Panc1 (cell line): ENCODE results near the gene LCORL. TPM values are rescaled to one million over a fixed set of nuclear protein-coding genes. Genes with fewer than 3 reads are reported as not detected.

Experiments used
- ATAC-seq: fragments of 200-7000 bp; cut with Tn5 transposase; 2 replicates; pipeline ENCODE4 v1.9.1; 2020; ENCODE audit warnings: mild to moderate bottlenecking, moderate library complexity
- BruUV-seq: library from RNA; stranded (reverse); fragments of 400-500 nt; replicated peaks from 2 replicates; lab custom pipeline; 2021; lab: Mats Ljungman, UMichigan
- CTCF ChIA-PET: fragments of 300-600 bp; sonication (Branson Sonifier 250); formaldehyde crosslinking; loops from one replicate; lab custom pipeline; 2022; ENCODE audit warnings: antibody characterized with exemption; lab: Charles Lee
- POLR2A ChIA-PET: fragments of 300-600 bp; sonication (Branson Sonifier 250); formaldehyde crosslinking; loops from one replicate; lab custom pipeline; 2022; ENCODE audit warnings: antibody characterized with exemption; lab: Charles Lee
- DNase-seq: peaks from one replicate; pipeline ENCODE4 v3.0.0-alpha.2; 2010; ENCODE audit warnings: low read depth, low spot score
- H3K27ac ChIP-seq: 2 replicates; pipeline ENCODE4 v1.5.1; 2011; ENCODE audit warnings: mild to moderate bottlenecking, low read length, inconsistent platforms
- H3K27me3 ChIP-seq: fragments of 200-500 bp; sonication (Bioruptor generic); 2 replicates; pipeline ENCODE4 v1.6.0; 2014; ENCODE audit warnings: low read length, inconsistent platforms; ENCODE audit not compliant: control insufficient read depth, insufficient read depth
- H3K36me3 ChIP-seq: fragments of 200-500 bp; sonication (Bioruptor generic); 2 replicates; pipeline ENCODE4 v1.5.1; 2014; ENCODE audit warnings: inconsistent platforms, mild to moderate bottlenecking, low read length, moderate library complexity; ENCODE audit not compliant: control insufficient read depth, insufficient read depth
- H3K4me1 ChIP-seq: 2 replicates; pipeline ENCODE4 v1.5.1; 2011; ENCODE audit warnings: inconsistent platforms, mild to moderate bottlenecking, low read length, moderate library complexity; ENCODE audit not compliant: control insufficient read depth, insufficient read depth
- H3K4me3 ChIP-seq, 2 experiments: 2 replicates each; pipeline ENCODE4 v1.5.1; 2011 to 2012; ENCODE audit warnings: low read depth in 2 of 2, low read length in 2 of 2, mild to moderate bottlenecking in 2 of 2, inconsistent platforms in 1 of 2, moderate library complexity in 1 of 2
- H3K9me3 ChIP-seq: fragments of 200-500 bp; sonication (Bioruptor generic); 2 replicates; pipeline ENCODE4 v1.5.1; 2014; ENCODE audit warnings: low read depth, mild to moderate bottlenecking, inconsistent platforms, low read length, moderate library complexity; ENCODE audit not compliant: control insufficient read depth, insufficient read depth
- POLR2AphosphoS5 ChIP-seq: IDR thresholded peaks from 2 replicates; pipeline ENCODE4 v1.6.1; 2012; ENCODE audit warnings: mild to moderate bottlenecking, low read depth, low read length, moderate library complexity
- SIN3A ChIP-seq: IDR thresholded peaks from 2 replicates; pipeline ENCODE4 v1.6.1; 2012; ENCODE audit warnings: low read depth, mild to moderate bottlenecking, low read length, moderate library complexity, borderline replicate concordance; ENCODE audit not compliant: insufficient read depth
- TCF7L2 ChIP-seq: IDR thresholded peaks from 2 replicates; pipeline ENCODE4 v1.6.1; 2011; ENCODE audit warnings: mild to moderate bottlenecking, low read depth, low read length, inconsistent platforms
- in situ Hi-C: cut with HindIII; loops from 2 replicates; pipeline ENCODE4 v1.10.0; 2016; ENCODE audit warnings: low sequenced_read_pairs, low pct_unique_long_range_greater_than_20kb
- intact Hi-C: fragments of 100-400 bp; cut with micrococcal nuclease; formaldehyde crosslinking; loops from one replicate; pipeline ENCODE4 v1.10.0; 2022; ENCODE audit not compliant: unreplicated experiment
- total RNA-seq: library from RNA; stranded (reverse); gene quantifications from one replicate; pipeline ENCODE4 v1.2.1, GENCODE V29; 2021; ENCODE audit not compliant: unreplicated experiment
- TF ChIP-seq, protein P1 (sequence below): fragments of 450-650 bp; IDR thresholded peaks from 2 replicates; pipeline ENCODE4 v1.5.1; 2017; ENCODE audit warnings: mild to moderate bottlenecking
- TF ChIP-seq, protein P2 (sequence below), 2 experiments: IDR thresholded peaks; 2 replicates each; pipeline ENCODE4 v1.6.1; 2011 to 2012; ENCODE audit warnings: low read depth in 2 of 2, control low read depth in 1 of 2, low read length in 1 of 2, mild to moderate bottlenecking in 1 of 2, moderate library complexity in 1 of 2; ENCODE audit not compliant: insufficient read depth in 1 of 2

Gene LCORL
- total RNA-seq, 1 experiment from 2014 or later: 17.5 TPM

DNA sequence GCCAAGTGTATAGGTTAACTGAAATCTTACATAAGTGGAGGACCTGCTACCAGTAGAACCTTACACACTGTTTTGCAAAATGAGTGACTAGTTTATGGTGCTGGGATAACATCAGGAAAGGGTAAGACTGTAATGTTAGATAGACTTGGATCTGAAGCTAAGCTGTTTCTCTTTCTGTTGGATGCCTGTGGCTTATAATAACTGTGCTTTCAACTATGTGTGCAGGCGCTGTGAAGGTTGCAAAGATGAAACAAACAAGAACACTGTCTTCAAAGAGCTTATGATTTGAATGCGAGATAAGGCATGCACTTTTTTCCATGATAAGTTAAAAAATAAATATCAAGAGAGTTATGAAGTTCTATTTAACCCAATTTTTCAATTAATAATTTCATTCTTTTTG lies 34.5 kb upstream of the LCORL start:
- H3K27ac ChIP-seq: no peak overlapping the region
- no peaks in the 10 kb centered on the region for H3K4me1 ChIP-seq
- TF ChIP-seq, protein P1, sequence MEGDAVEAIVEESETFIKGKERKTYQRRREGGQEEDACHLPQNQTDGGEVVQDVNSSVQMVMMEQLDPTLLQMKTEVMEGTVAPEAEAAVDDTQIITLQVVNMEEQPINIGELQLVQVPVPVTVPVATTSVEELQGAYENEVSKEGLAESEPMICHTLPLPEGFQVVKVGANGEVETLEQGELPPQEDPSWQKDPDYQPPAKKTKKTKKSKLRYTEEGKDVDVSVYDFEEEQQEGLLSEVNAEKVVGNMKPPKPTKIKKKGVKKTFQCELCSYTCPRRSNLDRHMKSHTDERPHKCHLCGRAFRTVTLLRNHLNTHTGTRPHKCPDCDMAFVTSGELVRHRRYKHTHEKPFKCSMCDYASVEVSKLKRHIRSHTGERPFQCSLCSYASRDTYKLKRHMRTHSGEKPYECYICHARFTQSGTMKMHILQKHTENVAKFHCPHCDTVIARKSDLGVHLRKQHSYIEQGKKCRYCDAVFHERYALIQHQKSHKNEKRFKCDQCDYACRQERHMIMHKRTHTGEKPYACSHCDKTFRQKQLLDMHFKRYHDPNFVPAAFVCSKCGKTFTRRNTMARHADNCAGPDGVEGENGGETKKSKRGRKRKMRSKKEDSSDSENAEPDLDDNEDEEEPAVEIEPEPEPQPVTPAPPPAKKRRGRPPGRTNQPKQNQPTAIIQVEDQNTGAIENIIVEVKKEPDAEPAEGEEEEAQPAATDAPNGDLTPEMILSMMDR: no peak
- TF ChIP-seq, protein P2, sequence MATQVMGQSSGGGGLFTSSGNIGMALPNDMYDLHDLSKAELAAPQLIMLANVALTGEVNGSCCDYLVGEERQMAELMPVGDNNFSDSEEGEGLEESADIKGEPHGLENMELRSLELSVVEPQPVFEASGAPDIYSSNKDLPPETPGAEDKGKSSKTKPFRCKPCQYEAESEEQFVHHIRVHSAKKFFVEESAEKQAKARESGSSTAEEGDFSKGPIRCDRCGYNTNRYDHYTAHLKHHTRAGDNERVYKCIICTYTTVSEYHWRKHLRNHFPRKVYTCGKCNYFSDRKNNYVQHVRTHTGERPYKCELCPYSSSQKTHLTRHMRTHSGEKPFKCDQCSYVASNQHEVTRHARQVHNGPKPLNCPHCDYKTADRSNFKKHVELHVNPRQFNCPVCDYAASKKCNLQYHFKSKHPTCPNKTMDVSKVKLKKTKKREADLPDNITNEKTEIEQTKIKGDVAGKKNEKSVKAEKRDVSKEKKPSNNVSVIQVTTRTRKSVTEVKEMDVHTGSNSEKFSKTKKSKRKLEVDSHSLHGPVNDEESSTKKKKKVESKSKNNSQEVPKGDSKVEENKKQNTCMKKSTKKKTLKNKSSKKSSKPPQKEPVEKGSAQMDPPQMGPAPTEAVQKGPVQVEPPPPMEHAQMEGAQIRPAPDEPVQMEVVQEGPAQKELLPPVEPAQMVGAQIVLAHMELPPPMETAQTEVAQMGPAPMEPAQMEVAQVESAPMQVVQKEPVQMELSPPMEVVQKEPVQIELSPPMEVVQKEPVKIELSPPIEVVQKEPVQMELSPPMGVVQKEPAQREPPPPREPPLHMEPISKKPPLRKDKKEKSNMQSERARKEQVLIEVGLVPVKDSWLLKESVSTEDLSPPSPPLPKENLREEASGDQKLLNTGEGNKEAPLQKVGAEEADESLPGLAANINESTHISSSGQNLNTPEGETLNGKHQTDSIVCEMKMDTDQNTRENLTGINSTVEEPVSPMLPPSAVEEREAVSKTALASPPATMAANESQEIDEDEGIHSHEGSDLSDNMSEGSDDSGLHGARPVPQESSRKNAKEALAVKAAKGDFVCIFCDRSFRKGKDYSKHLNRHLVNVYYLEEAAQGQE (IDR thresholded peaks at IDR 0.05; ENCODE audit: insufficient read depth in 1 of 2, low read depth in 2 of 2, low read length in 1 of 2): no peak
- TF ChIP-seq TCF7L2 (no peak), SIN3A (no peak)
- no peaks in the 10 kb centered on the region; the same call in 1 of the 2 replicates for H3K27me3 ChIP-seq
- H3K36me3 ChIP-seq: no peaks in the 10 kb centered on the region
- no peaks in the 10 kb centered on the region for H3K9me3 ChIP-seq
- ChIA-PET POLR2A (no interaction called here), CTCF (no interaction called here)
- in situ Hi-C loops (no loop called here), intact Hi-C loops (no loop called here)
- H3K4me3 ChIP-seq: no peak overlapping the region
- BruUV-seq: no TSS peak
- DNase-seq (no peak), ATAC-seq (no peak)

DNA sequence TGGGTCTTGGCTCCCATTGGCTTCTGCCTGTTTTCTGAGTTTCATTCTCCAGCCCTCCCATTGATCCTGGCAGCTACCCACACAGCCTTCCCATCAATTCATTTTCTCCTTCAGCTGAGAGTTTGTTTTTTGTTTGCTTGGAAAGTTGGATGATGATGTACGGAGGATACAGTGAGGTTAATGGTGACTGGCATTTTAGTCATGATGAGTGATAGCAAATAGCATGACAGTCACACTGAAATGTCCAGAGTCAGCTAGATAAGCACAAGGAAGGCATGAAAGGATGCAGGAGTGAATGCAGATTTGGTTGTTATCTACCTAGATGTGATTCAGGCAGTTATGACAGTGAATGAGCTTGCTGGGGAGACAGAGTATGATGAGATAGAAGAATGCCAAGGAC lies 30.6 kb upstream of the LCORL start:
- Histone ChIP-seq H3K27ac (no peak overlapping the region), H3K4me3 (no peak overlapping the region), H3K4me1 (no peaks in the 10 kb centered on the region), H3K36me3 (no peaks in the 10 kb centered on the region), H3K27me3 (no peaks in the 10 kb centered on the region; the same call in 1 of the 2 replicates), H3K9me3 (no peaks in the 10 kb centered on the region)
- no peak for TF ChIP-seq POLR2AphosphoS5
- no peak for TF ChIP-seq SIN3A
- no peak for TF ChIP-seq TCF7L2
- TF ChIP-seq, protein P1: no peak
- TF ChIP-seq, protein P2 (IDR thresholded peaks at IDR 0.05; ENCODE audit: insufficient read depth in 1 of 2, low read depth in 2 of 2, low read length in 1 of 2): no peak
- no peak for DNase-seq
- in situ Hi-C loops (no loop called here), intact Hi-C loops (no loop called here)
- ATAC-seq: no peak
- ChIA-PET POLR2A (no interaction called here), CTCF (no interaction called here)
- no TSS peak for BruUV-seq
